ENCODE results near the gene TMCC1.
A peak's percentile ranks its signal among the peaks of the same experiment; 100 is the strongest.
"Not testable (repeated sequence)": the region's sequence is repeated elsewhere in the genome, so short reads cannot be mapped to it uniquely, and the experiment has no call there.

TMCC1 gene

GRCh38 chr3:129893581-129894070 lies at the start of gene TMCC1:
Gene TMCC1, minus strand, starts transcription at chr3:129893711.
- DNase-seq = peak; percentile 90

GRCh38 chr3:129943020-129943419 lies 49.5 kb upstream of the TMCC1 start:
- DNase-seq = no peak

GRCh38 chr3:129942296-129942695 lies 48.8 kb upstream of the TMCC1 start:
- DNase-seq = peak; percentile 78

DNA sequence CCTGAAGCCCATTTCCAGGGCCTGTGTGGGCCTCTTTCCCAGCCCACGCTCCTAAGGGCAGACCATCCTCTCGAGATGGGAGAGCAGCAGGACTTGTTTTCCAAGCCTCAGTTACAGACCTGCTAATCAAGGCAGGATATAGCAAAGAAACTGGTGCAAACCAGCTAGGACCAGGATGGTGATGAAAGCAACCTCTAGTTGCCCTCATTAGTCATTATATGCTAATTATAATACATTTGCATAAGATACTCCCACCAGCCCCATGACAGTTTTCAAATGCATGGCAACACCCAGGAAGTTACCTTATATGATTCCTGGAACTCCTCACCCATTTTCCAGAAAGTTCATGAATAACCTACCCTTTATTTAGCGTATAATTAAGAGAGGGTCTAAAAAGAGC lies 46.6 kb upstream of the TMCC1 start:
- DNase-seq = no peak

DNA sequence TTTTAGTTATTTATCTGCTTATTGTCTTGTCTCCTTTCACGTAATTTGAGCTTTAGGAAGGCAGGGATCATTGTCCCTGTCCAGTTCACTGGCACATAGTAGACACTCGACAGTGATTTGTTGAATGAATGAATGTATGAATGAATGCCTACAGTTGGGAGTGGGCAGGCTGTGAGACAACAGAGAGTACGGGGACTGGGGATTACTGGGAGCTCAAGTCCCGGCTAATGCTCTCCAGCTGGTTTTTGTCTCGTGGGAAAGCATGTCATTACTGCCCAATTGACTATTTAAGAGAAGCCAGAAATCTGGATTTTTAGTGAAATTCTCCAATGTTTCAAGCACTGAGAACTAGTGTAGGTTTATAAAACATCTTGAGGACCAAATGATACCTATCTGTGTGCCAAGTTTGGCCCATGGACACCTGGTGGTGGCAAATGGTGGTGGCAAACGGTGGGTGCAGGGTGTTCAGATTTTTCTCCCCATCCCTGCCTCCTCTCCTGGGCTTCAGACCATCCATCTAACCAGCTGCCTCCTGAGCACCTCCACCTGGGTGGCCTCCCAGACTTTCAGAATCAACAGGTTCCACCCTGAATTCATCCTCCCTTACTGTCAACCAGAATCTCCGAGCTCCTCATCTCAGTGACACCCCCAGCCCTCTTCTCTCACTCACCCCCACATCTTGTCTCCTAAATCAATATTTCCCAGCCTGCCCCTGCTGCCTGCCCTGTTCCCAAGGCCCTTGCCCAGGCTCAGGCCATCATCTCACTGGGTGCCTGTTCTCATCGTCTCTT lies 44.8 kb upstream of the TMCC1 start:
- no peak for DNase-seq

DNA sequence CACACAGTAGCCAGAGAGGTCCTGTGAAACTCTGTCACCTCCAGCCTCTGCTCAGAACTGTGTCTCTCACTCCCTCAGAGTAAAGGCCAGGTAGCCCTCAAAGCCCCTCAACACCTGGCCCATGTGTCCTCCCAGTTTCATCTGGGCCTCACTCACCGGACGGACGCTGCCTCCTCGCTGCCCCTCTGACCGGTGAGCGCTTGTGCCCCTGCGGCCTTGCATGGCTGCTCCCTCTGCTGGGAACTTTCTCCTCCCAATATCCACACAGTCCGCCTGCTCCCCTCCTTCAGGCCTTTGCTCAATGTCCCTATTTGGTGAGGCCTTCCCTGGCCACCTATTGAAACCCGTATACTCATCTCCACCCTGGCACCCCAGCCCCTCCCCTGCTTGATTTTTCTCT lies 44.2 kb upstream of the TMCC1 start:
- DNase-seq = no peak

DNA sequence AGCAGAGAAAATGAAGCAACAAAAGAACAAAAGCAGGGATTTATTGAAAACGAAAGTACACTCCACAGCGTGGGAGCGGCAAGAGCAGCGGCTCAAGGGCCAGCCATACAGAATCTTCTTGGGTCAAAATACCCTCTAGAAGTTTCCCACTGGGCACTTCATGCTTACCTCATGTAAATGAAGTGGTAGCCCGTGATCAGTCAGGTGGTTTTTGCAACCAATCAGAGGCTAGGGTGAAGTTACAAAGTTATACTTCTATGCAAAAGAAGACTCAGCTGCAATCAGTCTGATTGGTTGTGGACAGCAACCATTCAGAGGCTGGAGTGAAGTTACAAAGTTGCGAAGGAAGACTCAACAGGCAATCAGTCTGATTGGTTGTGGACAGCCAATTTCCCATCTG lies 43.2 kb upstream of the TMCC1 start:
- peak; percentile 87 for DNase-seq

- DNase-seq = peak; percentile 51
Measured at GRCh38 chr3:129934234-129935123, 41.0 kb upstream of the TMCC1 start.

DNA sequence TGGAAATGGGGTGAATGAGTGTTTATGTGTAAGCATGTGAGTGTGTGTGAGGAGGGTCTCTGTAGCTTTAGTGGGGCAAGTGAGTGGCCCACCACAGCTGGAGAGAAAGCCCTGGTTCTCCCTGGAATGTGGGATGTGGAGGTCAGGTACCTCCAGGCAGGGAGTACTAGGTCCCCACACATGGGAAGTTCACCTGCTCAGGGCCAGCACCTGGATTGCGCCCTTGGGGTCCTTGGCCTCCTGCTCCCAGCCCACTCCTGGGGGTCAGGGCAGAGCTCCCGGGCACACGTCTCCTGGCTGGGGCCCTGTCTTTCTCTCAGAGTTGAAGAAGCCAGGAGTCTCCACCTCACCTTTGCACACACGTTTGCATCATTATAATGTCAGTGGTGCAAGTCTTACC lies 40.0 kb upstream of the TMCC1 start:
- no peak for DNase-seq

GRCh38 chr3:129929383-129929782 lies 35.9 kb upstream of the TMCC1 start:
- DNase-seq = peak; percentile 27

GRCh38 chr3:129927072-129927471 lies 33.6 kb upstream of the TMCC1 start:
- peak; percentile 6 for DNase-seq

DNA sequence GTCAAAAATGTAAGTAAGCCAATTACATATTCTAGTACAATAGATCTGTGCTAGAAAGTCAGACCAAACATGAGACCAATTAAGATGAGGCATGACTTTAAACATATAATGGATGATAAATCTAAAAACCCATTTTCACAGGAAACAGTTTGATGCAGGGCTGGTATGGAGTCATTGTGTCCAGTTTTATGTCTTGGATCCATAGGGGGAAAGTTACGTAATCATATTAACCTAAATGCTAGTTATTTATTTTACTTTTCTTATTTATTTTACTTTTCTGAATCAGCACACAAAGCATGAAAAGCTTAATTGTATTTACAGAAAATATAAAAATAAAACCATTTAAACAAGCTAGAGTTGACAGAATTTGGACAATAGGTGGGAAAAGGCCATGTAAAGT lies 26.3 kb upstream of the TMCC1 start:
- no peak for DNase-seq

GRCh38 chr3:129919357-129919756 lies 25.8 kb upstream of the TMCC1 start:
- DNase-seq = no peak

DNA sequence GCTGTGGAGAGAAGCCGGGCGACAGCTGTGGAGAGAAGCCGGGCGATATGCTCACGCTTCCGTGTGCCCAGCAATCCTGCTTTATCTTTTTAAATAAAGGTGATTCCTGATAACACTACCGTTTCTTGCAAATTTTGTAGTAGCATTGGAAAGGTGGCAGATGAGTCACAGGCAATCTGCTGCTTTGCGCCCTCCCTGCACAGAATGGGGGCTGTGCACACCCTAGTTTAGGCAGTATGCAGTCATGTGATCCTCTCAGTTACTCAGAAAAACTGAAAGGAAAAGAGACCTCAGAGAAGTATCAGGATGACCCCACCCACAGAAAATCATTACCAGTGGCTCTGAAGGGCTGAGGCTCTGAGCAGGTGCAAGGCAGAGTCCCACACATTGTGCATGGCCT lies 24.9 kb upstream of the TMCC1 start:
- DNase-seq = no peak

GRCh38 chr3:129917423-129918007 lies 24.0 kb upstream of the TMCC1 start:
- DNase-seq = peak; percentile 19

DNA sequence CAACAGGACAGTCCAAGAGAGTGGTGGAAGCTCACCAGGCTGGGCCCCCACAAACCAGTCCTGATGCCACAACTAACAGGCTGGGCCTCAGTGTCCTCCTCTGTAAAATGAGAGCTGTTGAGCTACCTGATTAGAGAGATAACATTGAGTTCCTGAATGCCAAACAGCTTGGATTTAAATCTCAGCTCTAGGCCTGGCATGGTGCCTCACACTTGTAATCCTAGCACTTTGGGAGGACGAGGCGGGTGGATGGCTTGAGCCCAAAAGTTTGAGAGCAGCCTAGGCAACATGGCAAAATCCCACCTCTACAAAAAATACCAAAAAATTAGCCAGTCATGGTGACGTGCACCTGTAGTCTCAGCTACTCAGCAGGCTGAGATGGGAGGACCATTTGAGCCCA lies 20.1 kb upstream of the TMCC1 start:
- no peak for DNase-seq

DNA sequence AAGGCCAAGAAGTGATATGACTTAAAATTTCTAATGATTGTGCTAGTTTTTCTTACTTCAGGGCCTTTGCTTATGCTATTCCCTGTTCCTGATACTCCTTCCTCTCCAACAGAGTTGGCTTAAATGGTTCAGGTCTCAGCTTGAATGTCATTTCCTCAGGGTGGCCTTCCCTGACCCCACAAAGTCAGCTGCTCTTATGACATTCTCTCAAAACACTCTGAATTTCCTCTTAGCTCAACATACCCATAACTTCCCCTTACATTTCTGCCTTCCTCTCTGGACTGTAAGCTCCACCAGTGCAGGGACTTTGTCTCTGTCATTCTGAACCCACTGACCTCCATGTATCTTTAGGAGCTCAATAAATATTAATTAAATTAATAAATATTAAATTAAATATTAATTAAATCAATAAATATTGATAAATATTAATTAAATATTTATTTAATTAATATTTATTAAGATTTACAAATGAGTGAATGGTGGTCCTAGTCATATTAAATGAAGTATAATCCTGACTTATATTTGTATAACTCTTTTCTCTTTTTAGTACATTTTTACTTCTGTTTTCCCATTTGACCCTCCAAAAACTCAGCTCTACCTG lies 17.9 kb upstream of the TMCC1 start:
- DNase-seq = peak; percentile 11

DNA sequence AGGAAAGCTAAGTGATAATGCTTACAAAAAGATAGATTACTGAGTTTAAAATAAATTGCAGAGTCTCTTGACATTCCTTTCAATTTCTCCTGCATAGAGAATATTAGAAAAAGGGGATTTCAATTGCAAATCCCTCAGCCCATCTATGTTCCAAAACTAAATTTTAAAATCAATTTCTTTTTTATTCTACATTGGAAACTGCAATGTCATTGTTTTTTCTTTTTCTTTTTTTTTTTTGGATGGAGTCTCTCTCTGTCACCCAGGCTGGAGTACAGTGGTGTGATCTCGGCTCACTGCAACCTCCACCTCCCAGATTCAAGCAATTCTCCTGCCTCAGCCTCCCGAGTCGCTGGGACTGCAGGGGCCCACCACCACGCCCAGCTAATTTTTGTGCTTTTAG lies 15.7 kb upstream of the TMCC1 start:
- not testable (repeated sequence) for DNase-seq

DNA sequence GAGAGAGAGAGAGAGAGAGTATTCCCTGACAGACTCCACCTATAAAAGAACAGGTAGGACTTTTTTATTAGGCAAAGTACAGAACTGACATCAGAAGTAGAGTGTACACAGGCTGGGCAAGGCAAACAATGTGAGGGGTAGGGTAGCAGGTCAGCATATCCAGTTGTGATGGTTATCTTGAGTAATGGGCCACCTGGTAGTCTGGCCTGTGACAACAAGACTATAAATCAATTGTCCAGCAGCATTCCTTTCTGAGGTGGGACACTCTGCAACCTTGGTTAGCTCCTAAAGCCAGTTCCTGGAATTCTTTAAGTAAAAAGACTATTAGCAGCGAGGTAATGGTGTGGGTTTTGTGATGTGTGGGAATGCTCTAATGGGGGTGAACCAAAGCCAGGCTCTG lies 14.9 kb upstream of the TMCC1 start:
- DNase-seq = no peak

DNA sequence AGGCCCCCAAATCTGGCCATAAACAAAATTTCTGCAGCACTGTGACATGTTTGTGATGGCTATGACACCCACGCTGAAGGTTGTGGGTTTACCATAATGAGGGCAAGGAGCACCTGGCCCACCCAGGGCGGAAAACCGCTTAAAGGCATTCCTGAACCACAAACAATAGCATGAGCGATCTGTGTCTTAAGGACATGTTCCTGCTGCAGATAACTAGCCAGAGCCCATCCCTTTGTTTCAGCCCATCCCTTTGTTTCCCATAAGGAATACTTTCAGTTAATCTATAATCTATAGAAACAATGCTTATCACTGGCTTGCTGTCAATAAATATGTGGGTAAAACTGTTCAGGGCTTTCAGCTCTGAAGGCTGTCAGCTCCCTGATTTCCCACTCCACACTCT lies 7.8 kb upstream of the TMCC1 start:
- not testable (repeated sequence) for DNase-seq

DNA sequence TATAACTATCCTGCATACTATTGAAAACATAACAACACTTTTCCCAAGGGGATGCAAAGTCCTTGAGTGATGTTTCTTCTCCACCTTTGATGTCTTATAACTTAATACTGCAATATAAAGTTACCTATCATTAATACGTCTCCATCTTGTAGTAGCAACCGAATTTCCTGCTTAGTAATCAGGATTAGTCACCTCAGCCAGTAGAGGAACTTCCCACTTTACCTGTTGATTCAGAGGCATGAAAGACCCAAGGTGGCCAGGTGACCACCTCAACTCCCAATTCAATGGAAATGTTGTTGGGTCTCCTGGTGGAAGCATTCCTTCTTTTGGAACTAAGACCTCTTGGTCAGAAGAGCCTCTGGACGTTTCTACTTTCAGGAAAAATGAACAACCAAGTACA lies 3.5 kb upstream of the TMCC1 start:
- DNase-seq = no peak

DNA sequence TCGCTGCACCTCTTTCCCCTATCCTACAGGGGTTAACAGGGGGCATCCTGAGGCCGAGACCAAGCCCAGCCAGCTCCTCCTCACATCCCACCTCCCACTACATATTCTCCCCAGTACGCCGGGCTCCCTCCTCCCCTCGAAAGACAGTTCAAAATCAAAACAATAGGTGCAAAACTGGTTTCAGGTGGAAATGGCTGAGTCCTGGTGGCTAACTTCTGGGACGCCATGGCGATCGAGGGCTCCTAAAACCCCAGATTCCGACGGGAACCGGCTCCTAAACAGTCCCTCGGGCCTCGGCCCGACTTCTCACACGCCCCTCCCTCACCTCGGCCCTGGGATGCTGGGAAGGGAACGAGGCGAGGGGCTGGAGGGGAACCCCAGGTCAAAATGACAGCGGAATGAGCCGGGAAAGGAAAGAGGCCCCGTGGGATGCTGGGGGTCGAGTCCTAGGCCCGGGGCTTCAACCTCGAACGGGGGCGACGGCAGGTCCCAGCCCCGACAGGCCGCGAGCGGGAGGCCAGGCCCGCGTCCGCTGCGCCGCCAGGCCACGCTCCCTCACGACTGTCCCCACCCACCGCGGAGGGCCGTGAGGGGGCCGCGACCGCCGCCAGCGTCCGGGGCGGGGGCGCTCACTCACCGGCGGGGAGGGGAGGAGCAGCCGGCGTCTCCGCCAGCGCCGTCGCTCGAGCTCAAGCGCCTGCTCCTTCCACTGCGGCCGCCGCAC lies 492 bp downstream of the TMCC1 start:
- peak; percentile 80 for DNase-seq

DNA sequence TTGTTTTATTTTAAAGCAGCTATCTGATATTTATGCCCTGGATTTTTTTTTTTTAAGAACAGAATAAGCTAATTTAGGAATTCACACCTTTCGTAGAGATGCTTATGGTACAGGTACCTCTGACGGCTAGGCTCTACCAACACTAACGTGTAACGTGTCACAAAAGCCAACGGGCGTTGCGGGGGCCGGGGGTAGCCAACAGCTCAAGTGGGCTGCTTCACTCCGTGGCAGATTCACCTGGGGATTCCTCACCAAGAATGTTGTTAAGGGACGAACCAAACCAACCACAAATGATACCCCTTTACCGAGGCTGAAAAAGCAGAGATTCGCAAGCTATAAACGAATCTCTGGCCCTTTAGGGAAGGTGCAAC lies 1.0 kb downstream of the TMCC1 start:
- DNase-seq = no peak
